Testis (tissue), 3 donors: ENCODE results near the gene SMG6. TPM values are rescaled to one million over a fixed set of nuclear protein-coding genes. Genes with fewer than 3 reads are reported as not detected.

ENCODE experiments used
- DNase-seq: peaks from one replicate; pipeline ENCODE4 v3.0.0-alpha.2; 2019
- H3K27ac ChIP-seq, 2 donors: fragments of 200-600 bp; sonication (generic); one replicate each; pipeline ENCODE4 v1.5.1; 2019
- H3K27me3 ChIP-seq: fragments of 200-600 bp; sonication (generic); one replicate; pipeline ENCODE4 v1.5.1; 2019
- H3K36me3 ChIP-seq: fragments of 200-600 bp; sonication (generic); one replicate; pipeline ENCODE4 v1.5.1; 2017; ENCODE audit warnings: low read depth; ENCODE audit errors: missing control alignments
- H3K4me1 ChIP-seq: fragments of 200-600 bp; sonication (generic); one replicate; pipeline ENCODE4 v1.5.1; 2019
- H3K4me3 ChIP-seq, 2 donors: fragments of 200-600 bp; sonication (generic); one replicate each; pipeline ENCODE4 v1.5.1; 2017 to 2019
- H3K9me3 ChIP-seq: fragments of 200-600 bp; sonication (generic); one replicate; pipeline ENCODE4 v1.5.1; 2017
- POLR2A ChIP-seq: fragments of 450-650 bp; IDR thresholded peaks from one replicate; pipeline ENCODE4 v1.6.1; 2017; ENCODE audit warnings: antibody characterized with exemption, mild to moderate bottlenecking, moderate library complexity
- WGBS, 2 donors: methylation state at CpG; one replicate each; pipeline ENCODE4 v1.1.5; 2018; 5-methylcytosine and 5-hydroxymethylcytosine counted together
- intact Hi-C: fragments of 100-400 bp; cut with DNase I; formaldehyde crosslinking; loops from one replicate; pipeline ENCODE4 v1.15.1; 2023; ENCODE audit warnings: low total_unique reads
- polyA plus RNA-seq: library from polyadenylated mRNA; stranded (reverse); fragments of 350-450 nt; fragmentation: Illumina TruSeq; extraction: RNeasy Lipid Tissue Mini Kit (QIAGEN cat#74804); gene quantifications from one replicate; pipeline ENCODE4 v1.2.3, GENCODE V29; 2014; ENCODE audit warnings: low read depth, low replicate concordance; ENCODE audit not compliant: insufficient read depth
- total RNA-seq, 2 donors: library from RNA; depleted of rRNA; stranded (reverse); fragments of >200 nt; gene quantifications; one replicate each; pipeline ENCODE4 v1.2.3, GENCODE V29; 2016
- TF ChIP-seq, protein P1 (sequence below), 3 experiments: fragments of 450-650 bp in 2 of 3; fragments of 200-600 bp in 1 of 3; sonication (generic) in 1 of 3; IDR thresholded peaks; one replicate each; pipeline ENCODE4 v1.5.1; 2016 to 2019; ENCODE audit warnings: antibody characterized with exemption in 3 of 3, mild to moderate bottlenecking in 2 of 3, moderate library complexity in 1 of 3

Gene SMG6
- total and polyA plus RNA-seq, 3 donors from 2014 or later, result 68.7 to 86.5 (median 80.6) TPM

DNA sequence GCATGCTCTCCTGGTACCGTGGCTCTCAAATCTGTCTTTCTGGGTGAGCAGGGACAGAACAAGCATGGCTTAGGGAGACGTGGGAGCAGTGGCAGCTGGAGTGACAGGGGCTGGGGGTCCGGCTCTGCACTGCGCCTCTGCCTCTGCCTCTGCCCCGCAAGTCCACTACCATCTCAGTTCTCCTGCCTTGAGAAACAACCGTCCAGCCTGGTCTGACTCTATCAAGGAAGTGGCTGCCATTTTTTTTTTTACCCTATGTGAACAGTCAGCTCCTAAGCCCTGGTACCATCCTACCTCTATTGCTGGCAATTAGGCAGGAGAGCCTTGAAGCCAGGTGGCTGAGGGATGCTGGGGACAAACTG, 232.6 kb downstream of the SMG6 start:
- 94 to 98% methylated on average over 5 to 6 of the region's 6 CpGs for WGBS, 2 donors
- H3K9me3 ChIP-seq, result no peaks in the 10 kb centered on the region
- H3K36me3 ChIP-seq, result no peaks in the 10 kb centered on the region
- no peak for DNase-seq
- intact Hi-C loops, result no loop called here
- peak overlapping the region; percentile 80 to 85 for H3K27ac ChIP-seq
- TF ChIP-seq, protein P1, sequence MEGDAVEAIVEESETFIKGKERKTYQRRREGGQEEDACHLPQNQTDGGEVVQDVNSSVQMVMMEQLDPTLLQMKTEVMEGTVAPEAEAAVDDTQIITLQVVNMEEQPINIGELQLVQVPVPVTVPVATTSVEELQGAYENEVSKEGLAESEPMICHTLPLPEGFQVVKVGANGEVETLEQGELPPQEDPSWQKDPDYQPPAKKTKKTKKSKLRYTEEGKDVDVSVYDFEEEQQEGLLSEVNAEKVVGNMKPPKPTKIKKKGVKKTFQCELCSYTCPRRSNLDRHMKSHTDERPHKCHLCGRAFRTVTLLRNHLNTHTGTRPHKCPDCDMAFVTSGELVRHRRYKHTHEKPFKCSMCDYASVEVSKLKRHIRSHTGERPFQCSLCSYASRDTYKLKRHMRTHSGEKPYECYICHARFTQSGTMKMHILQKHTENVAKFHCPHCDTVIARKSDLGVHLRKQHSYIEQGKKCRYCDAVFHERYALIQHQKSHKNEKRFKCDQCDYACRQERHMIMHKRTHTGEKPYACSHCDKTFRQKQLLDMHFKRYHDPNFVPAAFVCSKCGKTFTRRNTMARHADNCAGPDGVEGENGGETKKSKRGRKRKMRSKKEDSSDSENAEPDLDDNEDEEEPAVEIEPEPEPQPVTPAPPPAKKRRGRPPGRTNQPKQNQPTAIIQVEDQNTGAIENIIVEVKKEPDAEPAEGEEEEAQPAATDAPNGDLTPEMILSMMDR (IDR thresholded peaks at IDR 0.05), result no peak
- no peak for TF ChIP-seq POLR2A
- no peak overlapping the region for H3K4me3 ChIP-seq
- H3K4me1 ChIP-seq, result peaks cover 55% of the 10 kb centered on the region
- no peaks in the 10 kb centered on the region for H3K27me3 ChIP-seq

DNA sequence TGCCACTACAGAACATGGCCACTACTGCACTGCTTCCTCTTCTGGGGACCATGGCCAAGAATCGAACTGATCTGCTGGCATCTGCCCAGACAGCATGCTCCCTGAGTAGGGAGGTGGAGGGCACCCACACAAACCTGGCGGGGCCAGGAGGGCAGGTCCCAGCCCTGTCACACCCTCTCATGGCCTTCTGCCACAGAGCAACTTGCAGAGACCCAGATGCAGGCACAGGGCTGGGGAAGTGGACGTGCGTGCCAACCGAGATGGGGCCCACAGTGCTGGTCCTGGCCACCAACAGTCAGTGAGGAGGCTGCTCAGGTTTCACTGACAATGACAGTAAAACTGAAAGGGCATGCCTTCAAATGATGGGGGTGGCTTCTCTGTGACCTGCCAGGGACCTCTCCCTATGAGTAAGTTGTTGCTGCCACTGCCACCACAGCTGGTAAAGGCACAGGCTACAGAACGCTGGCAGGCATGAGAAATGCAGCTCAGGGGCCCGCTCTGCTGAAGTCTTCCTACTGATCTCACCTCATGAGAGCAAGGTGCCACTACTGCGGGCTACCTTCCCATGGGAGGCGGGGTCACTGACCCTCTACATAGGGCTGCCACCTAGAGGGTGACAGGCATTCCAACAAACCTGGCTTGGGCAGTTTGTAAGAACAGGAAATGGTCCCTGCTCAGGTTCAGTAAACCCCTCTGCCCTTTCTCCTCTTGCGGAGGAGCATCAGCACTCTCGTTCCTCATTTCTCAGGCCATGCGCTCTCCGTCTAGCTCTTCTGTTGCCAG, 233.2 kb downstream of the SMG6 start:
- DNase-seq, result no peak
- intact Hi-C loops, result no loop called here
- Histone ChIP-seq H3K27ac (peak overlapping the region; percentile 80 to 85), H3K4me3 (no peak overlapping the region), H3K9me3 (no peaks in the 10 kb centered on the region), H3K4me1 (peaks cover 52% of the 10 kb centered on the region), H3K36me3 (no peaks in the 10 kb centered on the region), H3K27me3 (no peaks in the 10 kb centered on the region)
- TF ChIP-seq POLR2A, result no peak
- TF ChIP-seq, protein P1 (IDR thresholded peaks at IDR 0.05), result no peak
- 88 to 91% methylated on average over 13 of the region's 13 CpGs for WGBS, 2 donors

DNA sequence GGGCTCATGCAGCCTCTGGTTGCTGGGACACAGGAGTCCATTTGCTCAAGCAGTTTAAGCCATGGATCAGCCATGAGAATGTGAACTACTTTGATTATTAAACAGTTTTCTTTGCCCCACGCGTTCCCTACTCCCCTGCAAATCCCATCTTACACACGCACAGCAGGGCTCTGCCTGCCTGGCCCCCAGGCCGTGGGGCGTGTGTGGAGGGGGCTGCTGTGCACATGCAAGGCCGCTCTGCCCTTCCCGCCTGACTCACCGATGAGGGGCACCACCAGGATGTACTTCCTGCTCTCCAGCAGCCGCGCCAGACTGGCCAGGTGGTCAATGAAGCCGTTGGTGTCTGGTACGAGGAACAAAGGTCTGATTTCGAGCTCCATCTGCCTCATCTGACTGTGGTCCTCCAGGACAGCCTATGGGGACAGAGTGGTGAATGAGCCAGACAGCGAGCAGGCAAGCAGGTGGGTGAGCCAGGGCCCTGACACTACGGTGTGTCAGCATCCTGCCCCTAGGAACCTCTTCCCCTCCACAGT, 235.0 kb downstream of the SMG6 start:
- no peak for TF ChIP-seq POLR2A
- Histone ChIP-seq H3K4me1 (peaks cover 65% of the 10 kb centered on the region), H3K27ac (peak overlapping the region; percentile 78 to 81), H3K9me3 (no peaks in the 10 kb centered on the region), H3K27me3 (no peaks in the 10 kb centered on the region), H3K36me3 (no peaks in the 10 kb centered on the region), H3K4me3 (no peak overlapping the region)
- DNase-seq, result no peak
- 53 to 72% methylated on average over 15 of the region's 15 CpGs for WGBS, 2 donors
- intact Hi-C loops, result no loop called here

DNA sequence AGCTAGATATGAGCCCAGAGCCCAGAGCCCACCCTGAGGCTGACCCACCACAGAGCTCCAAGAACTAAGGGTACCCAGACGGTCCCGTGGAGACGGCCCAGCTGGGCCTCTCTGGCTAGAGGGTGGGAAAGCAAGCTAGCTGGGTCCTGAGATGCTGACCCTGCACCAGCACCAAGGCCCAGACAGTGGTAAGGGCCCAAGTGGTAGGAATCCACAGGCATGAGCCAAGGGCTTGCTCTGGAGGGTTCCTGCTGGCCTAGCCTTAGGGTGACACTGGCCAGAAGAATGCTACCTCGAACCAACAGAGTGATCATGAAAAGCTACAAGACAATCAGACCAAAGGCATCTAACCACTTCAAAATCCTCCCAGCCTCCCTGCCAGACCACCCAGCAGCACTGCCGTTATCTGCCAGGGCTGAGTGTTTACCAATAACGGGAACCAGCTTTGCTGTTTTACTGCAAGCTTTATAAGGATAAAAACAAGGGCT, 235.5 kb downstream of the SMG6 start:
- 48 to 59% methylated on average over 2 to 6 of the region's 6 CpGs for WGBS, 2 donors
- intact Hi-C loops, result no loop called here
- Histone ChIP-seq H3K27me3 (no peaks in the 10 kb centered on the region), H3K4me1 (peaks cover 67% of the 10 kb centered on the region), H3K36me3 (no peaks in the 10 kb centered on the region), H3K9me3 (no peaks in the 10 kb centered on the region), H3K27ac (peak overlapping the region; percentile 78 to 81), H3K4me3 (no peak overlapping the region)
- DNase-seq, result no peak
- no peak for TF ChIP-seq POLR2A
- TF ChIP-seq, protein P1 (IDR thresholded peaks at IDR 0.05), result no peak

DNA sequence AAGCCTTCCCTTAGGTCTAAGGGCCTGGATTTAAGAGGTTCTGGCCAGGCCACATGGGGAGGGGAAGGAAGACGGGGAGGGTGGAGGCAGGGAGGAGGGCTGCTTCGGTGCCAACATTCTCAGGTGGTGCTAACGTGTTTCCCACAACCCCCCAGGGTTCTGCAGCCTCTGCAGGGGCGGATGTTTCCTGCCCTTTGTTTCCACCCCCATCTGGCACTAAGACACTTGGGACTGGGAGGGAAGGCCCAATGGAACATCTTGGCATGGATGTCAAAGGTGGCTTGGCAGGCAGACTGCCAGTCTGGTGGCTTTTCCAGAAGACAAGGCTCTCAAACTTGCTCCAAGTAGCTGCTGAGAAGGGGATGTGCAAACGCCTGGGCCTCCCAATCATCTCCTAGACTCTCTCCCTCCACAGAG, 236.0 kb downstream of the SMG6 start:
- intact Hi-C loops, result no loop called here
- Histone ChIP-seq H3K4me1 (peaks cover 70% of the 10 kb centered on the region), H3K9me3 (no peaks in the 10 kb centered on the region), H3K4me3 (no peak overlapping the region), H3K27ac (peak overlapping the region; percentile 71 to 78), H3K27me3 (no peaks in the 10 kb centered on the region), H3K36me3 (no peaks in the 10 kb centered on the region)
- DNase-seq, result no peak
- TF ChIP-seq, protein P1 (IDR thresholded peaks at IDR 0.05), result no peak
- TF ChIP-seq POLR2A, result no peak
- 57 to 58% methylated on average over 4 to 5 of the region's 5 CpGs for WGBS, 2 donors
